Inflammatory macrophage (primary cell): Measurements from ENCODE around the gene ADARB1.

Source experiments
- DNase-seq, 2 donors: peaks; one replicate each; pipeline ENCODE4 v3.0.0-alpha.2; 2020 to 2022

ADARB1 gene

DNA sequence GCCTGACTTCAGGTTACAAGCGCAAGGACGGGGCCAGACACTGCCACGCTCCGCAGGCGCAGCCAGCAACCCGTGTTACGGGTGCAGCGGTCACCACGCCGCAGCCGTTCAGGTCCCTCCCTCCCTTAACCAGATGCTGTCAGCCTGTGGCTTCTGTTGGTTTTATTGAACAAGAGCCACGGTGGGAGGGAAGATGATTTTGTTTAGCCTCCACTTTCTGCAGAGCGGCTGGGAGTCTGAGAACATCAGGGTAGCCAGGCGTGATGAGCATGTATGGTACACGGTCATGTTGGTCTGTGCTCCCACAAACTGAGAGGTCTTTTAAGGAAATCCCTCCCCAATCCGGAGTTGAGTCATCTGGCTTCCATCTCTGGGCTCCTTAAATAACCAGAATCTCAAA is 18.5 kb upstream of the ADARB1 start:
- no peak for DNase-seq

DNA sequence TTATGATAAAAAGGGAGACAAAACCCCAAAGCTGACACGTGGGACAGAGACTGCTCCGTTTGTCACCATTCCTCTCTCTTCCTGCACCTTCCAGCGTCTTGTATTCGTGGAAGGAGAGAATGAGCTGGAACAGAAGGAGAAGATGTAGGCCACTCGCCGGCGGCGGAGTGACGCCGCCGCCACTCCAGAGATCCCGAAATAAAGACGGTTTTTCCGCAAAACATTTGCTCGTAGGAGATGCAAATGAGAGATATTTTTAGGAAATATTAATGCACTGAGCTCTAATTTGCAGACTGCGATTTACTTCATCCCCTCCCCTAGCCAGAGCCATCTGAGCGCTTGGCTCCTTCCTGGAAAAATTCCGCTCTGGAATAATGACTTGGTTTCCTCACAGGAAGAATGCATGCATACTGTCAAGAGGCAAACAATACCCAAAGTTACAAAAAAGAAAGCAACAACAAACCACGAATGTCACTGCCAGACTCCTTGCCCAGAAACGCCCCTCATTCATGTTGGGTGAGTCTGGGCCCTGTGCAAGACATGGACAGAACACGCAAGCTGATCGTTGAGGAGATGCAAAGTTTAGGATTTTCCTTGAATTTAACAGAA is 18.0 kb upstream of the ADARB1 start:
- DNase-seq = no peak

GRCh38 chr21:45056917-45057560 is 17.3 kb upstream of the ADARB1 start:
- no peak for DNase-seq

- DNase-seq = no peak
These were observed 16.5 kb upstream of the ADARB1 start for GRCh38 chr21:45057886-45058285.

GRCh38 chr21:45059121-45059520 is 15.3 kb upstream of the ADARB1 start:
- no peak for DNase-seq

- no peak for DNase-seq
These were observed 14.3 kb upstream of the ADARB1 start for GRCh38 chr21:45060089-45060488.

GRCh38 chr21:45060675-45061311 is 13.6 kb upstream of the ADARB1 start:
- DNase-seq = no peak

DNA sequence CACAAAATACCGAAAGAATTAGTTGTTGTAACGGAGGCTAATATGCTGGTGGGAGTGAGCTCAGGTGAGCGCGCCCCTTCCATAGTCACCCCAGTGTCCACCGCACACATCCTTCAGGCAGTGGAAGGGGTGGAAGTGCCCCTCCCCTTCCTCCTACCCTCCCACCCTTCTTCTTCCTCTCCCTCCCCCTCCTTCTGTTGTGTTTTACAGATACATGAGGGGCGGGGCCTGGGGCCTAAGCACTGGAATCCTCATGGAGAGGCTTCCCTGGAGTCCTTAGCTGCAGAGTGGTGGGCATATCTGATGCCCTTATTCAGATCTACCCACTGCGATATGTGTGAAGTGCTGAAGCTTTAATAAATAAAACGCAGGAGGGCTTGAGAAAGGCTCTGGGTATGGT is 10.3 kb upstream of the ADARB1 start:
- DNase-seq = no peak

GRCh38 chr21:45064618-45065399 is 9.6 kb upstream of the ADARB1 start:
- no peak for DNase-seq

- DNase-seq = no peak
These were observed 6.7 kb upstream of the ADARB1 start for GRCh38 chr21:45067462-45068285.

DNA sequence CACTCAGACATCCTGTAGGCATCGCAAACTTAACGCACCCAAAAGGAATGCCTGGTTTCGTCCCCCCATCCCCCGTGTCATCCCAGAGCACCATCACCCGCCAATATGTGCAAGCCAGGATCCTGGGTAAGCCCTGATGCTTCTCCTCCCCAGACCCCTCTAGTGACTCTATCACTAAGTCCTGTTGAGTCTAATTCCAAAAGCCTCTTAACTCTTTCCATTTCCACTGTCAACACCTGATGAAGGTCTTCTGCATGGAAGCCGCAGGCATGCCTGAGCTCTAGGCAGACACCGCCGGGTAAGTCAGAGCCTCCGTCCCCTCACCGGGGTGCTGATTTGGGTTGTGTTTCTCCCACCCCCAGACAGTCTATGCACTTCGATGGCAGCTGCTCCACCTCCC is 5.3 kb upstream of the ADARB1 start:
- no peak for DNase-seq

GRCh38 chr21:45069711-45070110 is 4.7 kb upstream of the ADARB1 start:
- no peak for DNase-seq

DNA sequence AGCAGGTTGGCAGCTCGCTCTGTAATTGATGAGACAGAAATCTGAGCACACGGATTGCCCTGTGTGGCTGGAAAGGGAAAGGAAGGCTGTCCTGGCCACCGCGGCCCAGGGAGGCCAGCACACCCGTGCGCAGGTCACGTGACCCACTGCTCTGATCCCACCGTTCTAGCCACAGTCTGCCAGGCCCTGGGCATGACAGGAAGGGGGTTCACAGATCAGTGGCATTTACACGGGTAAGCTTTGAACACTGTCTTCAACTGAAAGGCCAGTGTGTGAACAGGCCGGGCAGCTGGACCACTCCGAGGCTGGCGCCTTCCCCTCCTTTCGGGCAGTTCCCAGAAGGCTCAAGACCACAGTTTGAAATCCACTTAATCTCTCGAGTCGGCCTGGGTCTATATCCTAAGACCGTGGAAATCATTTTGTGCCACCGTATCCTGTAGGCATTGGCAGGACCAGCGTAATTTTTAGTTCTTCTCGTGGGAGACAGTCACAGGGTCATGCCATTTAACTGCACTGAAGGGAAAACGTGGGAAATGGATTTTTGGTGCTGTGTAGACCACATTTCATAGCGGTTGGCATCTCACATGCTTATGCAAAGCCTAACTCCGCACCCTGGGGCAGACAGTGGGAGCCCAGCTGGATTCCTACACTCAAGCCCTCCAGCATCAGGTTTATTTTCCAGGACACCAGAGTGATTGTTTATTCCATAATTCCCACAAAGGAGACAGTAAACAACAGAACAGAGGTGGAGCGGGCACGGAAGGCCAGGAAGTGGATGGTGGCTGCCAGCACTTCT is 3.1 kb upstream of the ADARB1 start:
- no peak for DNase-seq

DNA sequence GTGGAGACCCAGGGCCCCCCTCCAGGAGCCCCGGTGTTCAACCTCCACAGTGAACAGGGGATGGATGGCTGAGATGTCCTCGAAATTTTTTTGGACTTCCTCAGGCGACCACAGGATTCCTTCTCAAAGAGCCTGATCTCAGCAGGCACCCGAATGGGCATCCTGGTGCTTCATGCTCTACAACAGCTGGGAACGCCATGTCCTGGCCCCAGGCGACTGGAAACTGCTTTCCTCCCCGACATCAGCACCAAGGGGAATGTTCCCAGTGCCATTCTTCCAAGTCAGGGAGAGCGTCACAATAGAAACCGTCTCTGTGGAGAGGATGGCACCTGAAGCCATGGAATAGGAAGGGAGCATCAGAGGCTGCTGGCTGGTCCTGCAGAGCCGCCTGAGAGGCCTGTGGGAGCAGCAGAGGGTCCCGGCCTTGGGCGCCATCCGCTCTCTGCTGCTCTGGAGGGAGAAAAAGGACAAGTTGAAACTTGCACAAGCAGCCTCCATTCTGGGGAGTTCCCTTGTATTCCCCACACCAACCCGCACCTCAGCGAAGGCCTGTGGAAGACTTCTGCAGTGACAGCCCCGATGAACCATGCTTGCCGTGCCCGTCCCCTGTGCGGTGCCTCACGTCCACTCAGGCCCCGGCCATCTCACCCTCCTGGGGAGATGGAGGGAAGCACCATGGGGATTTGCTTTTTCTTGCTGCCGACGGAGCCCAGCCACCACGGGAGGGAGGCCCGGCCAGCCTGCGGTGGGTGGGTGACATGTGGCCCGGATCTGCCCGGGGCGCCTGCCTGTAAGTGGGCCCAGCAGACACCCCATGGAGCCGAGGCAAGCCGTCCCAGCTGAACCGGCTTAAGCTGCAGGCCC is 2.3 kb upstream of the ADARB1 start:
- no peak for DNase-seq

GRCh38 chr21:45072738-45073300 is 1.6 kb upstream of the ADARB1 start:
- DNase-seq = no peak

DNA sequence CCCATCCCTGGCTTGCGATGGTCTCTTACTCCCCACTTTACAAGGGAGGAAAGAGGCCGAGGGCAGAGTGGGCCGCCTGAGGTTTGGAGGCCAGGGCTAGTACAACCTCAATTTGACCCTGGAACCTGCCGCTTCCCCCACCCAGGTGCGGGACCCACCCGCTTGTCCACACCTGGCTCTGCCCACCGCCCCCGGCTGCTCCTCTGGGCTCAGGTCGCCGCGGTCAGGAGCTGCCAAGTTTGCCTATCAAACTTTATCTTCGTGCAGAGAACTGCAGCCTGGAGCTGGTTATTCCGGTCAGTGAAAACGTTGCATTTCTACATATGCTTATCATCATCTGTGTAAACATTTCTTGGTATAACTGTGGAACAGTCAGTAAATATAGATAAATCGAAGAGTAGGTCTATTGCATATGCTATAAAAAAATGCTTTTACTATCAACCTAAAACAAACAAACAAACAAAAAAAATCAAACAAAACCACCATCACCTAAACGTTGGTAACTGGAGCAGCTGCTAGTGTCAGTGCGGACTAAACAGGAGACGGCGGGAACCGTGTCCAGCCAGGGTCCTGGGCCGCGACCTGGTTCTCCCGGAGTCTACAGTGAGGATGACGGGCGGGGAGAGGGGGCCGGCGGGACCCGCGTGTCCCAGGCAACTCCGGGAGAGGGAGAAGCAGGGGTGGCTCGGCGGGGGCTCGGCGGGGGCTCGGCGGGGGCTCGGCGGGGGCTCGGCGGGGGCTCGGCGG is 906 bp upstream of the ADARB1 start:
- no peak for DNase-seq

GRCh38 chr21:45074818-45075595 is 627 bp downstream of the ADARB1 start:
- DNase-seq = peak in 1 of 2 donors; percentile 13

- DNase-seq = no peak
These were observed 1.3 kb downstream of the ADARB1 start for GRCh38 chr21:45075596-45076244.
